SJCRH30 (cell line): ENCODE data around the gene LRP2. TPM values are rescaled to one million over a fixed set of nuclear protein-coding genes. Genes with fewer than 3 reads are reported as not detected.

ENCODE experiments used
- DNase-seq, 2 experiments: peaks; one replicate each; pipeline ENCODE4 v3.0.0-alpha.2; 2015 to 2020
- H3K27ac ChIP-seq: fragments of 250-450 bp; sonication (Bioruptor Pico); 2 replicates; pipeline ENCODE4 v1.5.1; 2020; ENCODE audit warnings: mild to moderate bottlenecking, moderate library complexity
- H3K27me3 ChIP-seq: fragments of 250-450 bp; sonication (Bioruptor Pico); 2 replicates; pipeline ENCODE4 v1.5.1; 2020; ENCODE audit warnings: mild to moderate bottlenecking, moderate library complexity
- H3K36me3 ChIP-seq: fragments of 250-450 bp; sonication (Bioruptor Pico); 2 replicates; pipeline ENCODE4 v1.5.1; 2020; ENCODE audit warnings: mild to moderate bottlenecking, moderate library complexity
- H3K4me1 ChIP-seq: fragments of 250-450 bp; sonication (Bioruptor Pico); 2 replicates; pipeline ENCODE4 v1.5.1; 2020; ENCODE audit warnings: mild to moderate bottlenecking, moderate library complexity
- H3K4me3 ChIP-seq: fragments of 250-450 bp; sonication (Bioruptor Pico); 2 replicates; pipeline ENCODE4 v1.5.1; 2020; ENCODE audit warnings: mild to moderate bottlenecking, moderate library complexity
- H3K9me3 ChIP-seq: fragments of 250-450 bp; sonication (Bioruptor Pico); replicated peaks from 2 replicates; pipeline ENCODE4 v1.5.1; 2020; ENCODE audit warnings: mild to moderate bottlenecking, moderate library complexity
- total RNA-seq: library from RNA; depleted of rRNA; stranded (reverse); fragments of >200 nt; shearing (Covaris generic); gene quantifications from 2 replicates; pipeline ENCODE4 v1.2.3, GENCODE V29; 2014

The LRP2 gene
- total RNA-seq, 1 experiment from 2014 or later = not detected

DNA sequence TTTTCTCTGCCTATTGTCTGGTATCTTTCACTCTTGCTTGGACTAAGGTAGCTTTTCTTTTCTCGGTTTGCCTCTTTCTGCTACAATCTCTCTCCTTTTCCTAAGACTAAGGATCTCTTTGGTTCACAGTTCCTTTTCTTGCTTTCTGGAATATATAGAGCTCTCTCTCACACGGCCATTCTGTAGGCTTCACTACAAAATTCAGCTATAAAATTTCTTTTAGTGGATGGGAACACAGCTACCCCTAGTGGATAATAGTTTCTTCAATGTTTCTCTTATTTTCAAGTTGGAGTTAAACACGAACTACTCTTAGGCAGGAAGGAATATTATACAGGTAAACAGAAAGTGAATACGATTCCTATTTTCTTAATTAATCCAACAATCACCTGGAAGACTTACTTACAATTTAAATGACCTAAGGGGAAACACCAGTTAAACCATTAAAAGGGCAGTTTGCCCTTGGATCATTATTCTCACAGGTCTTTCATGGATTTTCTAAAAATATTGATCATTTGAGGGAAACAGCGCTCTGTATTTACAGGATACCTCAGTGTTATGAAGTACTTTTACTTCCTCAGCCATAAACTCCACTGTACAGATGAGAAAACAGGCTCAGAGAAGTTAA is 140.5 kb downstream of the LRP2 start:
- Histone ChIP-seq H3K36me3 (no peaks in the 10 kb centered on the region), H3K4me1 (no peaks in the 10 kb centered on the region), H3K27me3 (no peaks in the 10 kb centered on the region), H3K27ac (no peak overlapping the region), H3K9me3 (no peaks in the 10 kb centered on the region), H3K4me3 (no peak overlapping the region)
- DNase-seq = peak in 1 of 2 experiments; percentile 9

DNA sequence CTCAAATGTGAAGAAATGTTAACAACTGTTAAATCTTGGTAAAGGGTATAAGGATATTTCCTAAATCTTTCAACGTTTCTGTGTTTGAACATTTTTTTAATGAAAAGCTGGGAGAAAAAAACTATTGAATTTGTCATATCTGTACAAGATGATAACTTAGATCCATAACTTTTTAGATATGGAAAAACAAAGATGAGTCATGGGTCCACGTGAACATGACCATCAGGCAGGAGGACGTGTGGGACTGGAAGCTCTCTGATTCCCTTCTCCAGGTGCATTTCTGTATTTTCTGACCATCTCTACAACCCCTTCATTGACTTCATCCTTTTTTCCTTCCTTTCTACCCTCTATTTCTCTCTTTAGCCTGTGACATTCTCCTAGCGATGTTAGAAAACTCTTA is 151.4 kb downstream of the LRP2 start:
- no peak for DNase-seq
- no peaks in the 10 kb centered on the region for H3K4me1 ChIP-seq
- no peaks in the 10 kb centered on the region for H3K9me3 ChIP-seq
- no peak overlapping the region for H3K4me3 ChIP-seq
- H3K27me3 ChIP-seq = peaks cover 5% of the 10 kb centered on the region; the same call in 1 of the 2 replicates
- no peak overlapping the region for H3K27ac ChIP-seq
- H3K36me3 ChIP-seq = no peaks in the 10 kb centered on the region

DNA sequence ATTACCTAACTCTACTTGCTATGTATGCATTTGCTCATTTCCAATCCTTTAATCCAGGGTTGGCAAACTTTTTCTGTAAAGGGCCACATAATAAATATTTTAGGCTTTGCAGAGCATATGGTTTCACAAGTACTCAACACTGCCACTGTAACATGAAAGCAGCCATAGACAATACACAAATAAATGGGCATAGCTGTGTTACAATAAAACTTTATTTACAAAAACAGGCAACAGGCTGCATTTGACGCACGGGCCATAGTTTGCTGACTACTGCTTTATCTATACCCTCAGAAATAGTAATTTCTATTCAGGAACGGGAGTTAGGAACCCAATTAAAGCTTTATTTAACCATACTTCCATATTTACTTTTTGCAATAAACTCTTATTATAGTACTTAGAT is 154.3 kb downstream of the LRP2 start:
- Histone ChIP-seq H3K36me3 (no peaks in the 10 kb centered on the region), H3K4me3 (no peak overlapping the region), H3K27ac (no peak overlapping the region), H3K27me3 (peaks cover 5% of the 10 kb centered on the region; the same call in 1 of the 2 replicates), H3K9me3 (no peaks in the 10 kb centered on the region), H3K4me1 (no peaks in the 10 kb centered on the region)
- DNase-seq = no peak

DNA sequence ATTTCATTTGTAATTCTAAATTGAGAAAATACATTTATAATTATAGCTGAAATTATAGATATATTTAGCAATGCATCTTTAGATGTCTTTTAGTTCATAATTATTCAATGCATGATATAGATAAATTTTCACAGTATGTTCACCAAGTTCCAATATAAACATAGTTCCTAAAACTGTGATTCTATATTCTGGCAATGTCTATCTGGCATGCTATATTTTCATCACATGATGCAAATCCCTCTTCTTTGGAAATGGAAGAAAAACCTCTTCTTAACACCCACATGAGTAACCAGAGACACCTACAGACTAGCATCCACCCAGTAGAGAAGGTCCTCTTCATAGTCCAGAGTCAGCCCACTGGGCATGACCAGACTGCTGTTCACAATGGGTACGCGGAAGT is 157.2 kb downstream of the LRP2 start:
- Histone ChIP-seq H3K27ac (no peak overlapping the region), H3K9me3 (no peaks in the 10 kb centered on the region)
- DNase-seq = no peak

DNA sequence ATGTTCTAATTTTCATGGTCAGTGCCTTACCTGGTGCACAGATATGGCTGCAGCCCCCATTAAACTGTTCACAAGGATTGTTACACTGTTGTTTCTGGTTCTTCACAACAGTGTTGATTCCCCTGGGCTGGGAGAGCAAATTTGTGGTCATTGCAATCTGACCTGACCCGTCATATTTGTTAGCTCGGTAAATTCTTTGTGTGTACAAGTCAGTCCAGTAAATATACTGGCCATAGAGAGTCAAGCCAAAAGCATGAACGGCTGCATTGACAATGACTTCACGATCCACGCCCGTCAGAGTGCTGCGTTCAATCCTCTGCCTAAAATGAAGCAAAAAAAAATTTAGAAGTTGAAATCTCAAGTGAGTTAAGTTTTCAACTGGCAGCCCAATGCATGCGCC is 158.4 kb downstream of the LRP2 start:
- Histone ChIP-seq H3K9me3 (no peaks in the 10 kb centered on the region), H3K4me1 (no peaks in the 10 kb centered on the region), H3K36me3 (no peaks in the 10 kb centered on the region), H3K27me3 (peaks cover 5% of the 10 kb centered on the region; the same call in 1 of the 2 replicates), H3K4me3 (no peak overlapping the region), H3K27ac (no peak overlapping the region)
- no peak for DNase-seq

More for the DNA sequence above, 157.2 kb downstream of the LRP2 start:
- Histone ChIP-seq H3K4me3 (no peak overlapping the region), H3K27me3 (peaks cover 5% of the 10 kb centered on the region; the same call in 1 of the 2 replicates), H3K36me3 (no peaks in the 10 kb centered on the region), H3K4me1 (no peaks in the 10 kb centered on the region)

DNA sequence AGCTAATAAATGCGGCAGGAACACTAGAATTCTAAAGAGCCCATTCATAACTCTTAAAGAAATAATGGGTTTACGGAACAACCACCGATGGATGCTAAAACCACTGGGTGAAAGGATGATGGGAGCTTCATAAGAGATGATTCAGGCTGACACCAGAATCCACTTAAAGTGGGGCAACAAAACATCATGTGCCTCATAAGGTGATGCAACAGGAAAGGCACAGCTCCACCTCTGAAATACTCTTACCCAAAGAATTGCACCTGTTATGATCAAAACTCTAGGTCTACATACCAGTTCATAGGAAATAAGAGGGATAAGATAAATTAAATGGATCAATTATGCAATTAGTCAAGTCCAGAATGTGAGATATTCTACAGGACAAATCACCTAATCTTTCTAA is 161.6 kb downstream of the LRP2 start:
- H3K36me3 ChIP-seq = no peaks in the 10 kb centered on the region
- DNase-seq = no peak
- no peaks in the 10 kb centered on the region for H3K9me3 ChIP-seq
- H3K27me3 ChIP-seq = no peaks in the 10 kb centered on the region
- no peak overlapping the region for H3K27ac ChIP-seq
- no peak overlapping the region for H3K4me3 ChIP-seq
- no peaks in the 10 kb centered on the region for H3K4me1 ChIP-seq

DNA sequence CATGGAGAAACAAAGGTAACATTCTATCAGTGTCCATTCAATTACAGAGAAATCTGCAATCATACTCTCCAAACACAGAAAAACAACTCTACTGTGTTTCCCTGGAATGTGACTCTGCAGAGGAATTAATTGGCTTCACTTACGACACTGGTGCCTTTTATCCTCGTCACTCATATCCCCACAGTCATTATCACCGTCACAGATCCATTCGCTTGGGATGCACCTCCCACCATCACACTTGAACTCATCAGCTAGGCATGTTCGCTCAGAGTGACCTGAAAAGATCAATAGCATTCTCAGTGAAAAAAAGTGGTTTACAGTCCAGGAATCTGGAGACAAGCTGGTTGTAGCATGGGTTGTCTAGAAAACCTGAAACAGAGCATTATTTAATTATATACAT is 168.7 kb downstream of the LRP2 start:
- no peak overlapping the region for H3K27ac ChIP-seq
- no peaks in the 10 kb centered on the region for H3K4me1 ChIP-seq
- H3K9me3 ChIP-seq = no peaks in the 10 kb centered on the region
- no peak overlapping the region for H3K4me3 ChIP-seq
- no peaks in the 10 kb centered on the region for H3K27me3 ChIP-seq
- no peaks in the 10 kb centered on the region for H3K36me3 ChIP-seq
- no peak for DNase-seq

DNA sequence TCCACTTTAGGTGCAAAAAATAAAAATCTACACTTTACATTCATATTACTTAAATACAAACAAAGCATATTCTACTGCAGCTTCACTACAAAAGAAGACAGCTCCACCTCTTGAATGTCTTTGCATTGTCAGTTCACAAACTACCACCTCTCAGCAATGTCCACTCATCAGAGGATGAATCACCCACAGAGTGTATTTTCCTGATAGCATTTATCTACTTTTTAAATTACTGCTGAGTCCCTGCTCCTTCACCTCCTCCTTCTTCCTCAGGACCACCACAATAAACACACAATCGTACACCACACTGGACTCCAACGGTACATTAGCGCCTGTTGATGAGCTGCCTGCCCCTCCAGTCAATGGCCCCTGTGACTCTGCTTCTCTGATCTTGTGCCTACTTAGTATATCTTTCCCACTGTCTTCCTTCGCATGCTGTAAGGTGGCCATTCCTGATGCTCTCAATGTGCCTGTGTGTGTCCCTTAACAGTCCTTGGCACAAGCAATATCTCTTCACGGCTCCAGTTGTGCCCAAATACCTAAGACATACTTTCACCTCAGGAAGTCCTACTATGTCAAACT is 172.0 kb downstream of the LRP2 start:
- no peaks in the 10 kb centered on the region for H3K27me3 ChIP-seq
- no peak for DNase-seq
- no peaks in the 10 kb centered on the region for H3K9me3 ChIP-seq
- no peaks in the 10 kb centered on the region for H3K4me1 ChIP-seq
- H3K4me3 ChIP-seq = no peak overlapping the region
- no peaks in the 10 kb centered on the region for H3K36me3 ChIP-seq
- no peak overlapping the region for H3K27ac ChIP-seq

DNA sequence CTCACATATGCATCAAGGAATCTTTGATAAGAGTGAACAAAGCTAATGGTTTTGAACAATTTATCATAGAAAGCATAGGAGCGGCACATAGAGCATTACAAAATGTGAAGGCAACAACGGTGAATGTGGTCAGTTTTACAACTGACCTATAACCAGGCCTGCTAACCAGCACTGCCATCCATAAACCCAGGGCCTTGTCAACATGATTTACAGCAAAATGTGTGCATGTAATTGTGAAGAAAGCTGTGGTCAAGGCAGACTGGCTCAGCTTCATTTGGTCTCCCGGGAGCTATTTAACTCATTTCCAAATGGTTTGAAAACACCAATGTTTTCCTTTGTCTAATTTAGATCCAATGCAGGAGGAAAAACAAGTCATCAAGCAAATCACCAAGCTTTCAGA is 173.2 kb downstream of the LRP2 start:
- H3K9me3 ChIP-seq = no peaks in the 10 kb centered on the region
- no peak overlapping the region for H3K4me3 ChIP-seq
- no peaks in the 10 kb centered on the region for H3K36me3 ChIP-seq
- no peak for DNase-seq
- no peak overlapping the region for H3K27ac ChIP-seq
- no peaks in the 10 kb centered on the region for H3K27me3 ChIP-seq
- no peaks in the 10 kb centered on the region for H3K4me1 ChIP-seq

DNA sequence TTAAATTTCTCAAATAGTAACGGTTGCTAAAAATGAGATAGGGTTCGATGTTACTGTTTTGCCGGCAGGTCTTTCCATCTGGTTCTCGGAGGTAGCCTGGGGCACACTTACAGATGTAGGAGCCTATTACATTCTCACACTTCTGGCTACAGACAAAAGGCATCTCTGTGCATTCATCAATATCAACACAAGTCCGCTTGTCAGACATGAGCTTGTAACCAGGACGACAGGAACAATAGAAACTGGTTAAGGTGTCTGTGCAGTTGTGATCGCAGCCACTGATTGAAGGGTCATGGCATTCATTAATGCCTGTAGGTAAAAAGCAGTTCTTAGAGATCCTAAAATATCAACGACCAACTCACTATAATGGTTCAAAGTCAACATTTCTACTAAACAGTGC is 176.6 kb downstream of the LRP2 start:
- H3K4me1 ChIP-seq = no peaks in the 10 kb centered on the region
- no peaks in the 10 kb centered on the region for H3K9me3 ChIP-seq
- DNase-seq = no peak
- no peaks in the 10 kb centered on the region for H3K27me3 ChIP-seq
- no peaks in the 10 kb centered on the region for H3K36me3 ChIP-seq
- no peak overlapping the region for H3K4me3 ChIP-seq
- H3K27ac ChIP-seq = no peak overlapping the region

DNA sequence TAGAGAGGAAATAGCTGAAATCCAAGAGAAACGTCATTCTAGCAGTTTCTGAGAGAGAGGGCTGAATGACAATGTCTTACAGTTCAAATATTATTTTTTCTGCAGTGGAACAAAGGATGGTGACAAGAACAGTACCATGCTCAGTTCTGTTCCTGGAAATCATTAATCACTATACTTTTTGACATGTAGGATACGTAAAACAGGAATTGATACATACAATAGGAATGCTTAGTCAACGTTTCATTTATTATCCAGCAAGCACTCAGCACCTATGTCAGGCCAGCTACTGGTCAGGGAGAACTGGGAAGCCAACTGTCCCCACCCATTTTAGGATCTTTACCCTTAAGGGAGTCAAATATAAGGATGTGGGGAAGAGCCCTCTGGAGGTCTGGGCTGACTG is 178.3 kb downstream of the LRP2 start:
- no peaks in the 10 kb centered on the region for H3K4me1 ChIP-seq
- DNase-seq = no peak
- H3K36me3 ChIP-seq = no peaks in the 10 kb centered on the region
- no peaks in the 10 kb centered on the region for H3K27me3 ChIP-seq
- H3K9me3 ChIP-seq = no peaks in the 10 kb centered on the region
- no peak overlapping the region for H3K4me3 ChIP-seq
- H3K27ac ChIP-seq = no peak overlapping the region

DNA sequence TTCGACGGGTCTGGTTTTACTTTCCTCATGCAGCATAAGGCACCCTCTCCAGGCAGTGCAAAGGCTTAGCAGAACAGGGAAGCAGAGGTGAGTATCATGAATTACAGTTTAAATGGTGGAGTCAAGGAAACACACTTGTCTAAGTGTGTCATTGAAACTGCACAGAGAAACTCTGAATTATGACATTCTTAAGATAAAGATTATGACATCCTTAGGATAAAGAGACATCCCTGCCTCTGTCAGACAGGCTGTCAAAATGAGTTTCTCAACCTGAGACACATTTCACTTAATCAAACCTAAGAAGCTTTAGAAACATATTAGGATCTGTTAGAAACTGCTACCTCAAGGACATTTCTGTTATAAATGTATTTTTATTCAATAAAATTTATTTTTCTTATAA is 179.8 kb downstream of the LRP2 start:
- Histone ChIP-seq H3K36me3 (no peaks in the 10 kb centered on the region), H3K4me1 (no peaks in the 10 kb centered on the region), H3K9me3 (no peaks in the 10 kb centered on the region), H3K27me3 (no peaks in the 10 kb centered on the region), H3K27ac (no peak overlapping the region), H3K4me3 (no peak overlapping the region)
- no peak for DNase-seq

DNA sequence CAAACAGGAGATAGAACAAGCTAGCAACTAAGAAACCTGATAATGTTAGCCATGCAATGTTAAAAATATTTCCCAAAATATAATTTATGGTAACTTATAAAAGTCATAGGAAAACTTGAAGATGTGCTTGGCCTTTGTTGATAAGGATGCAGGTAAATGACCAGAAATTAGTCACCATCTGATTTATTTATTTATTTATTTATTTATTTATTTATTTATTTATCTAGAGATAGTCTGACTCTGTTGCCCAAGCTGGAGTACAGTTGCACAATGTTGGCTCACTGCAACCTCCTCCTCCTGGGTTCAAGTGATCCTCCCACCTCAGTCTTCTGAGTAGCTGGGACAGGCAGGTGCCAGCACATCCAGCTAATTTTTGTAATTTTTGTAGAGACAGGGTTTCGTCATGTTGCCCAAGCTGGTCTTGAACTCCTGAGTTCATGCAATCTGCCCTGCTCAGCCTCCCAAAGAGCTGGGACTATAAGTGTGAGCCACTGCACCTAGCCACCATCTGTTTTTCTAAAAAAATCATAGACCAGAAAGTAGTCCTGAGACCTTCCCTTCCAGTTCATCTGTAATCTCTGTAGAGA is 183.4 kb downstream of the LRP2 start:
- H3K4me3 ChIP-seq = no peak overlapping the region

DNA sequence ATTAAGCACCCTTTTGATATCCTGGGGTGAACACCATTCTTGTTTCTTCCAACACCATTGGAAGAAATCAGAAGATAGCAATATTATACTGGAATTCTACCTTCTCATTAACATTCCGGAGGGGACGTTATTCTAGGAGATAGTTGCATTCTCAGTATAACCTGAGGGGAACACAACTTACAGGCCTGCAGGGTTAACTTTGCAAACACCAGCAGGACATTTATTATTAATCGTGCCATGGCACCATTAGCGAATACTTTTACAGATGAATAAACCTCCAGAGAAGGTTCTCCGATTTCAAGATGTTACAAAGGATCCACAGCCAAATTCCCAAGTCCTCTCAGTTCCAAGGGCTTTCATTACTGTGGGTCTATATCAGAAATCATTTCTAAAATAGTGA is 184.0 kb downstream of the LRP2 start:
- DNase-seq = no peak
- H3K9me3 ChIP-seq = no peaks in the 10 kb centered on the region
- no peaks in the 10 kb centered on the region for H3K36me3 ChIP-seq
- no peaks in the 10 kb centered on the region for H3K27me3 ChIP-seq
- H3K4me1 ChIP-seq = no peaks in the 10 kb centered on the region
- H3K4me3 ChIP-seq = no peak overlapping the region
- no peak overlapping the region for H3K27ac ChIP-seq

More for the DNA sequence above, 183.4 kb downstream of the LRP2 start:
- Histone ChIP-seq H3K9me3 (no peaks in the 10 kb centered on the region), H3K36me3 (no peaks in the 10 kb centered on the region), H3K4me1 (no peaks in the 10 kb centered on the region), H3K27ac (no peak overlapping the region), H3K27me3 (no peaks in the 10 kb centered on the region)
- no peak for DNase-seq

DNA sequence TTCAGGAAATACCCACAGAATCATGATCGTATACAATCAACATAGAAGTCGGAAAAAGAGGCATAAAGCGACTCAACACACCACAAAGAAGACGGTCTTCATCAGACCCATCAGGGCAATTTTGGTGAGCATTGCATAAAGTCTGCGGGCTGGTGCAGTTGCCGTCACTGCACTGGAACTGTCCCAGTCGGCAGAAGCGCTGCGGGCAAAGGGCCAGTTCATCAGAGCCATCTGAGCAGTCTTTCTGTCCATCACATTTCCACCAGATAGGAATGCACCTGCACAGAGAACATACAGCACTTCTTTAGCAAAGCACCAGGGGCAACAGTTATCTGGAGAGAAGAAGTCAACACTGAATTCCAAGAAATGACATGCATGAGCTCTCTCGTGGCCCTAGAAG is 187.2 kb downstream of the LRP2 start:
- no peak for DNase-seq
- no peaks in the 10 kb centered on the region for H3K36me3 ChIP-seq
- H3K4me3 ChIP-seq = no peak overlapping the region
- no peaks in the 10 kb centered on the region for H3K4me1 ChIP-seq
- H3K27ac ChIP-seq = no peak overlapping the region
- no peaks in the 10 kb centered on the region for H3K27me3 ChIP-seq
- no peaks in the 10 kb centered on the region for H3K9me3 ChIP-seq

DNA sequence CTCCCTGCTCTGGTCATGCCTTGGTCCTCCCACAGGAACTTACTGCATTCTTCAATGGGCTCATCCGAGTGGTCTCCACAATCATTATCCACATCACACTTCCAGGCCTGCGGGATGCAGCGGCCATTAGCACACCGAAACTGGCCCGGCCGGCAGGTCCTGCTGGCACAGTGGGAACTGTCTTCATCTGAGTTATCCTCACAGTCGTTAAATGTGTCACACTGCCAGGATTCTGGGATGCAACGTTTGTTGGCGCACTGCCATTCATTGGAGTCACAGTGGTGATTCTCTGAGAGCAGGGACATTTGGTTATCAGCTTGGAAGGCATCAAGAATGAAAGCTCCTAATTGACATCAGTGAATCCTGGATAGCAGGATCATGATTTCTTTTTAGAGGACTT is 188.5 kb downstream of the LRP2 start:
- no peak for DNase-seq
- Histone ChIP-seq H3K27me3 (no peaks in the 10 kb centered on the region), H3K9me3 (no peaks in the 10 kb centered on the region), H3K36me3 (no peaks in the 10 kb centered on the region), H3K4me3 (no peak overlapping the region), H3K27ac (no peak overlapping the region), H3K4me1 (no peaks in the 10 kb centered on the region)
